Lung (tissue), 13 donors: Measurements from ENCODE around the gene ZNF506. TPM values are rescaled to one million over a fixed set of nuclear protein-coding genes. Genes with fewer than 3 reads are reported as not detected.

Experiments
- ATAC-seq: fragments of 200-7000 bp; cut with Tn5 transposase; one replicate; pipeline ENCODE4 v1.9.1; 2020; ENCODE audit warnings: moderate number of reproducible peaks; ENCODE audit not compliant: insufficient read depth, low FRiP score
- DNase-seq, 3 donors: peaks; one replicate each; pipeline ENCODE4 v3.0.0-alpha.2; 2013 to 2017
- H3K27ac ChIP-seq, 2 donors: one replicate each; pipeline ENCODE4 v1.5.1; 2013; ENCODE audit warnings: mild to moderate bottlenecking in 2 of 2, moderate library complexity in 2 of 2, control low read depth in 1 of 2, inconsistent platforms in 1 of 2, low read depth in 1 of 2, low read length in 1 of 2
- H3K27me3 ChIP-seq, 3 donors: one replicate each; pipeline ENCODE4 v1.5.1; 2013; ENCODE audit warnings: low read length in 2 of 3; ENCODE audit not compliant: control insufficient read depth in 3 of 3, insufficient read depth in 3 of 3
- H3K36me3 ChIP-seq, 4 donors: one replicate each; pipeline ENCODE4 v1.5.1; 2013; ENCODE audit warnings: low read length in 4 of 4, mild to moderate bottlenecking in 1 of 4, moderate library complexity in 1 of 4; ENCODE audit not compliant: control insufficient read depth in 4 of 4, insufficient read depth in 4 of 4
- H3K4me1 ChIP-seq, 5 donors: one replicate each; pipeline ENCODE4 v1.5.1; 2013; ENCODE audit warnings: low read length in 5 of 5, mild to moderate bottlenecking in 2 of 5, moderate library complexity in 1 of 5; ENCODE audit not compliant: control insufficient read depth in 5 of 5, insufficient read depth in 5 of 5
- H3K4me3 ChIP-seq: one replicate; pipeline ENCODE4 v1.5.1; 2013; ENCODE audit warnings: mild to moderate bottlenecking, control low read depth, moderate library complexity
- H3K9ac ChIP-seq, 2 donors: one replicate each; pipeline ENCODE4 v1.5.1; 2013; ENCODE audit warnings: low read length in 2 of 2, control low read depth in 1 of 2; ENCODE audit not compliant: insufficient read depth in 1 of 2
- H3K9me3 ChIP-seq, 4 donors: one replicate each; pipeline ENCODE4 v1.5.1; 2013; ENCODE audit warnings: low read length in 3 of 4, mild to moderate bottlenecking in 1 of 4, moderate library complexity in 1 of 4; ENCODE audit not compliant: control insufficient read depth in 4 of 4, insufficient read depth in 3 of 4
- WGBS, 2 donors: extraction: QIAGEN DNeasy Blood & Tissue Kit; methylation state at CpG; one replicate each; pipeline ENCODE4 v1.1.7; 2013; 5-methylcytosine and 5-hydroxymethylcytosine counted together
- polyA plus RNA-seq, 2 donors: library from polyadenylated mRNA; stranded (reverse); fragments of 200-250 nt; gene quantifications; one replicate each; pipeline ENCODE4 v1.2.1, GENCODE V29; 2013
- small RNA-seq: library from RNA; depleted of rRNA; stranded (forward); fragments of <200 nt; gene quantifications from one replicate; pipeline ENCODE3, GENCODE V24; 2014; ENCODE audit warnings: low replicate concordance
- total RNA-seq, 2 donors: library from RNA; depleted of rRNA in 1 of 2; stranded (reverse); fragments of >200 nt in 1 of 2; gene quantifications; one replicate each; pipeline ENCODE4 v1.2.1, GENCODE V29; 2014 to 2021
- TF ChIP-seq, protein P1 (sequence below): IDR thresholded peaks from 2 replicates; pipeline ENCODE4 v1.5.1; 2012; ENCODE audit warnings: mild to moderate bottlenecking; ENCODE audit errors: control extremely low read depth, extremely low read depth
- donor health status: control.
- donor health status: control.
- donor health status: Bipolar disorder and iron deficiency.
- donor health status: healthy.
- donor health status: DM: yes; HTN: yes; CAD: no.

The ZNF506 gene
- total and polyA plus RNA-seq, 4 donors, result 4.6 to 59.4 (median 12.1) TPM

- no peaks in the 10 kb centered on the region for H3K36me3 ChIP-seq
- H3K9me3 ChIP-seq, result peaks cover 0 to 28% (median 0%) of the 10 kb centered on the region in 4 donors
- ATAC-seq (no peak), DNase-seq (no peak)
- no peaks in the 10 kb centered on the region for H3K4me1 ChIP-seq
- H3K4me3 ChIP-seq, result no peak overlapping the region
- TF ChIP-seq, protein P1, sequence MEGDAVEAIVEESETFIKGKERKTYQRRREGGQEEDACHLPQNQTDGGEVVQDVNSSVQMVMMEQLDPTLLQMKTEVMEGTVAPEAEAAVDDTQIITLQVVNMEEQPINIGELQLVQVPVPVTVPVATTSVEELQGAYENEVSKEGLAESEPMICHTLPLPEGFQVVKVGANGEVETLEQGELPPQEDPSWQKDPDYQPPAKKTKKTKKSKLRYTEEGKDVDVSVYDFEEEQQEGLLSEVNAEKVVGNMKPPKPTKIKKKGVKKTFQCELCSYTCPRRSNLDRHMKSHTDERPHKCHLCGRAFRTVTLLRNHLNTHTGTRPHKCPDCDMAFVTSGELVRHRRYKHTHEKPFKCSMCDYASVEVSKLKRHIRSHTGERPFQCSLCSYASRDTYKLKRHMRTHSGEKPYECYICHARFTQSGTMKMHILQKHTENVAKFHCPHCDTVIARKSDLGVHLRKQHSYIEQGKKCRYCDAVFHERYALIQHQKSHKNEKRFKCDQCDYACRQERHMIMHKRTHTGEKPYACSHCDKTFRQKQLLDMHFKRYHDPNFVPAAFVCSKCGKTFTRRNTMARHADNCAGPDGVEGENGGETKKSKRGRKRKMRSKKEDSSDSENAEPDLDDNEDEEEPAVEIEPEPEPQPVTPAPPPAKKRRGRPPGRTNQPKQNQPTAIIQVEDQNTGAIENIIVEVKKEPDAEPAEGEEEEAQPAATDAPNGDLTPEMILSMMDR, result no peak
- no peaks in the 10 kb centered on the region for H3K27me3 ChIP-seq
- no peak overlapping the region for H3K27ac ChIP-seq
- no peak overlapping the region for H3K9ac ChIP-seq
- 86 to 93% methylated on average over 9 of the region's 9 CpGs for WGBS, 2 donors
These were observed 78.8 kb downstream of the ZNF506 start for GRCh38 chr19:19742773-19743172.

Small RNA genes within 50 kb of the gene (small RNA-seq; reads per million reads assigned to genes)
- not detected for gene AC011477.5

Other genes starting within 250 kb of the ZNF506 start
- gene PBX4, start 203.1 kb downstream of the ZNF506 start, total RNA-seq, result 1 to 10 TPM; 7.0 to 8.3 TPM
- gene PBX4, start 203.1 kb downstream of the ZNF506 start, polyA plus RNA-seq, result 1 to 10 TPM; 2.2 to 6.7 TPM
- 10 to 100 TPM in 1 of 2 donors, 1 to 10 TPM in 1; 5.1 to 22.7 TPM for gene LPAR2, start 193.5 kb downstream of the ZNF506 start, total RNA-seq
- 10 to 100 TPM; 16.2 to 42.4 TPM for gene LPAR2, start 193.5 kb downstream of the ZNF506 start, polyA plus RNA-seq
- gene GMIP, start 178.1 kb downstream of the ZNF506 start, total RNA-seq, result 10 to 100 TPM; 13.1 to 50.1 TPM
- gene GMIP, start 178.1 kb downstream of the ZNF506 start, polyA plus RNA-seq, result 10 to 100 TPM; 13.2 to 54.1 TPM
- 10 to 100 TPM; 35.7 to 70.4 TPM for gene ATP13A1, start 158.1 kb downstream of the ZNF506 start, total RNA-seq
- gene ATP13A1, start 158.1 kb downstream of the ZNF506 start, polyA plus RNA-seq, result 10 to 100 TPM; 40.7 to 42.5 TPM
- gene ZNF101, start 152.9 kb downstream of the ZNF506 start, total RNA-seq, result 10 to 100 TPM in 1 of 2 donors, 1 to 10 TPM in 1; 9.3 to 12.4 TPM
- 10 to 100 TPM in 1 of 2 donors, 1 to 10 TPM in 1; 7.4 to 11.5 TPM for gene ZNF101, start 152.9 kb downstream of the ZNF506 start, polyA plus RNA-seq
- gene ZNF14, start 88.6 kb downstream of the ZNF506 start, total RNA-seq, result 10 to 100 TPM in 1 of 2 donors, 1 to 10 TPM in 1; 4.3 to 18.1 TPM
- 1 to 10 TPM; 2.6 to 3.5 TPM for gene ZNF14, start 88.6 kb downstream of the ZNF506 start, polyA plus RNA-seq
- 10 to 100 TPM in 1 of 2 donors, 1 to 10 TPM in 1; 6.1 to 13.5 TPM for gene ZNF253, start 44.1 kb upstream of the ZNF506 start, total RNA-seq
- gene ZNF253, start 44.1 kb upstream of the ZNF506 start, polyA plus RNA-seq, result 1 to 10 TPM; 2.7 to 3.5 TPM
- gene ZNF93, start 79.2 kb upstream of the ZNF506 start, total RNA-seq, result 10 to 100 TPM in 1 of 2 donors, 1 to 10 TPM in 1; 3.9 to 12.9 TPM
- gene ZNF93, start 79.2 kb upstream of the ZNF506 start, polyA plus RNA-seq, result 1 to 10 TPM; 1.6 to 2.9 TPM
- 10 to 100 TPM in 1 of 2 donors, 1 to 10 TPM in 1; 9.6 to 17.7 TPM for gene ZNF682, start 217.8 kb upstream of the ZNF506 start, total RNA-seq
- 10 to 100 TPM in 1 of 2 donors, 1 to 10 TPM in 1; 2.0 to 16.1 TPM for gene ZNF682, start 217.8 kb upstream of the ZNF506 start, polyA plus RNA-seq